Smooth muscle cell (in vitro differentiated cells): ENCODE measurements around the gene GATC. TPM values are rescaled to one million over a fixed set of nuclear protein-coding genes. Genes with fewer than 3 reads are reported as not detected.
A peak's percentile ranks its signal among the peaks of the same experiment; 100 is the strongest.

Experiments
- DNase-seq: peaks from one replicate; lab custom pipeline; 2025; ENCODE audit not compliant: unreplicated experiment; lab: John Stamatoyannopoulos, UW
- H2AFZ ChIP-seq: fragments of 200-600 bp; sonication (generic); 2 replicates; pipeline ENCODE4 v1.6.0; 2016; ENCODE audit warnings: antibody characterized with exemption, low read depth, mild to moderate bottlenecking
- H3F3A ChIP-seq: fragments of 200-600 bp; sonication (generic); 2 replicates; pipeline ENCODE4 v1.6.0; 2017; ENCODE audit warnings: antibody characterized with exemption, low read depth
- H3K27ac ChIP-seq: fragments of 200-600 bp; sonication (generic); 2 replicates; pipeline ENCODE4 v1.5.1; 2016; ENCODE audit warnings: low read depth, mild to moderate bottlenecking
- H3K27me3 ChIP-seq: fragments of 200-600 bp; sonication (generic); 2 replicates; pipeline ENCODE4 v1.6.1; 2016; ENCODE audit warnings: low read depth, mild to moderate bottlenecking
- H3K36me3 ChIP-seq: fragments of 200-600 bp; sonication (generic); 2 replicates; pipeline ENCODE4 v1.5.1; 2016; ENCODE audit warnings: low read depth
- H3K4me1 ChIP-seq: fragments of 200-600 bp; sonication (generic); 2 replicates; pipeline ENCODE4 v1.5.1; 2016; ENCODE audit warnings: low read depth
- H3K4me2 ChIP-seq: fragments of 200-600 bp; sonication (generic); 2 replicates; pipeline ENCODE4 v1.6.0; 2016; ENCODE audit warnings: mild to moderate bottlenecking
- H3K4me3 ChIP-seq: fragments of 200-600 bp; sonication (generic); 2 replicates; pipeline ENCODE4 v1.5.1; 2016; ENCODE audit warnings: mild to moderate bottlenecking
- H3K79me2 ChIP-seq: fragments of 200-600 bp; sonication (generic); 2 replicates; pipeline ENCODE4 v1.6.0; 2016; ENCODE audit warnings: low read depth, mild to moderate bottlenecking
- H3K9ac ChIP-seq: fragments of 200-600 bp; sonication (generic); 2 replicates; pipeline ENCODE4 v1.6.0; 2016; ENCODE audit warnings: low read depth
- H3K9me3 ChIP-seq: fragments of 200-600 bp; sonication (generic); replicated peaks from 2 replicates; pipeline ENCODE4 v1.5.1; 2016; ENCODE audit warnings: low read depth
- H4K20me1 ChIP-seq: fragments of 200-600 bp; sonication (generic); 2 replicates; pipeline ENCODE4 v1.6.0; 2016; ENCODE audit warnings: low read depth
- CTCF ChIP-seq: fragments of 200-600 bp; sonication (generic); IDR thresholded peaks from 2 replicates; pipeline ENCODE4 v1.5.1; 2017; ENCODE audit warnings: borderline replicate concordance, mild to moderate bottlenecking, antibody characterized with exemption; ENCODE audit not compliant: insufficient read depth, poor library complexity, severe bottlenecking
- WGBS: methylation state at CpG from one replicate; pipeline ENCODE4 v1.1.7; 2016; ENCODE audit warnings: low lambda C conversion rate; 5-methylcytosine and 5-hydroxymethylcytosine counted together
- polyA plus RNA-seq: library from polyadenylated mRNA; unstranded; fragments of >200 nt; fragmentation: Nextera tagmentation; extraction: Ambion mirVana; gene quantifications from 2 replicates; pipeline ENCODE4 v1.2.1, GENCODE V29; 2016
- total RNA-seq: library from RNA; depleted of rRNA; stranded (reverse); fragments of >200 nt; gene quantifications from 2 replicates; pipeline ENCODE4 v1.2.3, GENCODE V29; 2014

The GATC gene
- total and polyA plus RNA-seq, 2 experiments from 2014 or later: 10.3 to 22.2 TPM

GRCh38 chr12:120495731-120496412 lies 49.6 kb downstream of the GATC start, which contains the start of gene DYNLL1:
Gene DYNLL1 (plus strand): TSS chr12:120496113. CDS start chr12:120496422, 309 bp downstream.
- H3K4me1 ChIP-seq: peaks cover 24% of the 10 kb centered on the region
- under 1% methylated on average over 49 of the region's 53 CpGs for WGBS
- H3K4me2 ChIP-seq: peak within 1 kb of the TSS; percentile 94
- H3F3A ChIP-seq: peaks cover 12% of the 10 kb centered on the region
- H3K9me3 ChIP-seq: no peaks in the 10 kb centered on the region
- H3K4me3 ChIP-seq: peak within 1 kb of the TSS; percentile 86
- TF ChIP-seq CTCF: no peak
- peak within 1 kb of the TSS; percentile 59 for H3K27ac ChIP-seq
- H3K9ac ChIP-seq: peak within 1 kb of the TSS; percentile 78
- peaks cover 18% of the 10 kb centered on the region for H4K20me1 ChIP-seq
- H3K36me3 ChIP-seq: no peaks in the 10 kb centered on the region
- peak; percentile 94 for DNase-seq
- no peaks in the 10 kb centered on the region for H3K27me3 ChIP-seq
- H2AFZ ChIP-seq: peak within 1 kb of the TSS; percentile 69
- peaks cover 35% of the 10 kb centered on the region for H3K79me2 ChIP-seq

GRCh38 chr12:120496413-120497340 lies 50.4 kb downstream of the GATC start:
- Histone ChIP-seq H3K4me1 (peaks cover 24% of the 10 kb centered on the region), H3K79me2 (peaks cover 35% of the 10 kb centered on the region), H3K9ac (peak overlapping the region; percentile 78), H3K4me2 (peak overlapping the region; percentile 90), H3K4me3 (peak overlapping the region; percentile 86), H3K27ac (peak overlapping the region; percentile 59), H3K27me3 (no peaks in the 10 kb centered on the region), H3F3A (peaks cover 12% of the 10 kb centered on the region), H3K36me3 (no peaks in the 10 kb centered on the region), H4K20me1 (peaks cover 18% of the 10 kb centered on the region), H3K9me3 (no peaks in the 10 kb centered on the region), H2AFZ (peak overlapping the region; percentile 1)
- peak; percentile 39 for DNase-seq
- TF ChIP-seq CTCF: no peak
- 1% methylated on average over 45 of the region's 47 CpGs for WGBS

- Histone ChIP-seq H4K20me1 (peaks cover 18% of the 10 kb centered on the region), H3K4me3 (peak overlapping the region; percentile 86), H3K27me3 (no peaks in the 10 kb centered on the region), H3F3A (peaks cover 12% of the 10 kb centered on the region), H3K27ac (peak overlapping the region; percentile 59), H3K79me2 (peaks cover 35% of the 10 kb centered on the region), H3K9me3 (no peaks in the 10 kb centered on the region), H3K9ac (peak overlapping the region; percentile 46), H3K4me1 (peaks cover 24% of the 10 kb centered on the region), H2AFZ (no peak overlapping the region), H3K4me2 (peak overlapping the region; percentile 90), H3K36me3 (no peaks in the 10 kb centered on the region)
- DNase-seq: no peak
- 56% methylated on average over 9 of the region's 9 CpGs for WGBS
- no peak for TF ChIP-seq CTCF
Measured at GRCh38 chr12:120497524-120498150, 51.4 kb downstream of the GATC start.
